ENCODE data around the gene KCNJ6.

DNA sequence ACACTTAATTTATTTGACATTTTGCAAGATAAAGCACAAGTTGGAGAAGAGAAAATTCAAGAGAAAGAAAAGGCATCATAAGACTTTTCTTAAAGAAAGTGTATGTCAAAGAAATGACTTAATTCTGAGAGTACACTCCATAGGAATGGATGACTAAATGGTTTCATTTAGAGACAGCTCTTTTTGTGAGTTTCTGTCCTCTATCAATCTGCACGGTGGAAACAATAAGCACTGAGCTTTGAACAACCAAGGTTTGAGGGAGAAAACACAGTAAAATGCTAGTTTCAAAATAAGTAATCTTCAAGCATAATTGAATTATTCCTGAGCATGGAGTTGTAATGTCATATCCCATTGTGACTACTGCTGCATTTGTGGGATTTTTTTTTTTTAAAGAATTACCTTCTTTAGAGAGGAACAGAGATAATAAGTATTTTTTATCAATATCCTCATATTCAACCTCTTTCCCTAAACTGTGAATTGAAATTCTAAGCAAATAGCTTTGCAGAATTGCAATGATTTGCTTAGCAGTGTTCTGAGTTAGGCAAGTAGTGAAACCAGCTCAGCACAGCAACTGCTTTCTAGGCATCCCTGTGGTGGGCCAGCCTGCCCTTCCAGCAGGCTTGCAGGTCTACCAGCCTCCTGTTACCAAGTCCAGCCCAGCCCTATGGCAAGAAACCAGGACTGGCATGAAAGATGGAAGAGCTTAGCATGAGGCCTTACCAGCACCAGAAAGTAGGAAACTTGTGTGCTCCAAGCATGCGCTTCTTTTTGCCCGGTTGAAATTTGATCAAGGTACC lies 38.2 kb downstream of the KCNJ6 start:
- TF ChIP-seq, protein P1, sequence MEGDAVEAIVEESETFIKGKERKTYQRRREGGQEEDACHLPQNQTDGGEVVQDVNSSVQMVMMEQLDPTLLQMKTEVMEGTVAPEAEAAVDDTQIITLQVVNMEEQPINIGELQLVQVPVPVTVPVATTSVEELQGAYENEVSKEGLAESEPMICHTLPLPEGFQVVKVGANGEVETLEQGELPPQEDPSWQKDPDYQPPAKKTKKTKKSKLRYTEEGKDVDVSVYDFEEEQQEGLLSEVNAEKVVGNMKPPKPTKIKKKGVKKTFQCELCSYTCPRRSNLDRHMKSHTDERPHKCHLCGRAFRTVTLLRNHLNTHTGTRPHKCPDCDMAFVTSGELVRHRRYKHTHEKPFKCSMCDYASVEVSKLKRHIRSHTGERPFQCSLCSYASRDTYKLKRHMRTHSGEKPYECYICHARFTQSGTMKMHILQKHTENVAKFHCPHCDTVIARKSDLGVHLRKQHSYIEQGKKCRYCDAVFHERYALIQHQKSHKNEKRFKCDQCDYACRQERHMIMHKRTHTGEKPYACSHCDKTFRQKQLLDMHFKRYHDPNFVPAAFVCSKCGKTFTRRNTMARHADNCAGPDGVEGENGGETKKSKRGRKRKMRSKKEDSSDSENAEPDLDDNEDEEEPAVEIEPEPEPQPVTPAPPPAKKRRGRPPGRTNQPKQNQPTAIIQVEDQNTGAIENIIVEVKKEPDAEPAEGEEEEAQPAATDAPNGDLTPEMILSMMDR (IDR thresholded peaks at IDR 0.05 in 4 of 5, conservative IDR thresholded peaks at IDR 0.05 in 1 of 5): no peak
- no peak for TF ChIP-seq POLR2A (IDR thresholded peaks at IDR 0.05)
